IMR-90 (cell line): ENCODE measurements around the gene E2F3. TPM values are rescaled to one million over a fixed set of nuclear protein-coding genes. Genes with fewer than 3 reads are reported as not detected.

Source experiments
- ATAC-seq: fragments of 200-7000 bp; cut with Tn5 transposase; 2 replicates; pipeline ENCODE4 v1.9.1; 2020; ENCODE audit warnings: low read depth, mild to moderate bottlenecking, moderate library complexity
- BruUV-seq: library from RNA; stranded (reverse); fragments of 400-500 nt; replicated peaks from 2 replicates; lab custom pipeline; 2021; lab: Mats Ljungman, UMichigan
- CTCF ChIA-PET: fragments of 300-600 bp; formaldehyde crosslinking; extraction: SDS; loops from one replicate; lab custom pipeline; 2021; ENCODE audit warnings: antibody characterized with exemption; lab: Yijun Ruan, JAX
- POLR2A ChIA-PET: fragments of 300-600 bp; sonication (Branson Sonifier 250); formaldehyde crosslinking; loops from one replicate; lab custom pipeline; 2022; ENCODE audit warnings: antibody characterized with exemption; ENCODE audit not compliant: unreplicated experiment; lab: Charles Lee
- DNase-seq: peaks from one replicate; pipeline ENCODE4 v3.0.0; 2013
- H2AFZ ChIP-seq: replicated peaks from 2 replicates; pipeline ENCODE3; 2013; ENCODE audit warnings: low read length, mild to moderate bottlenecking; ENCODE audit not compliant: poor library complexity
- H2AK5ac ChIP-seq: 2 replicates; pipeline ENCODE4 v1.6.1; 2013; ENCODE audit warnings: low read depth, low read length, inconsistent platforms
- H2AK9ac ChIP-seq: replicated peaks from 2 replicates; pipeline ENCODE3; 2013; ENCODE audit warnings: mild to moderate bottlenecking, low read depth, low read length, moderate library complexity; ENCODE audit not compliant: poor library complexity
- H2BK120ac ChIP-seq: 2 replicates; pipeline ENCODE4 v1.6.1; 2013; ENCODE audit warnings: low read depth, low read length, inconsistent platforms
- H2BK15ac ChIP-seq: 3 replicates; pipeline ENCODE4 v1.6.1; 2013; ENCODE audit warnings: low read depth, low read length, inconsistent platforms
- H2BK20ac ChIP-seq: 2 replicates; pipeline ENCODE4 v1.6.1; 2013; ENCODE audit warnings: low read depth, mild to moderate bottlenecking, inconsistent platforms, low read length, moderate library complexity
- H2BK5ac ChIP-seq: 2 replicates; pipeline ENCODE4 v1.6.1; 2013; ENCODE audit warnings: mild to moderate bottlenecking, low read depth, low read length, inconsistent platforms; ENCODE audit not compliant: poor library complexity, severe bottlenecking
- H3K14ac ChIP-seq: replicated peaks from 2 replicates; pipeline ENCODE4 v1.6.1; 2013; ENCODE audit warnings: low read depth, low read length, inconsistent platforms
- H3K18ac ChIP-seq: 2 replicates; pipeline ENCODE4 v1.6.1; 2013; ENCODE audit warnings: low read depth, low read length, control low read depth
- H3K23ac ChIP-seq: 2 replicates; pipeline ENCODE4 v1.6.1; 2013; ENCODE audit warnings: low read depth, low read length, inconsistent platforms
- H3K27ac ChIP-seq: 2 replicates; pipeline ENCODE4 v1.5.1; 2013; ENCODE audit warnings: mild to moderate bottlenecking, control low read depth, low read length; ENCODE audit not compliant: insufficient read depth
- H3K27me3 ChIP-seq: 2 replicates; pipeline ENCODE4 v1.6.1; 2013; ENCODE audit warnings: low read length; ENCODE audit not compliant: control insufficient read depth, insufficient read depth
- H3K36me3 ChIP-seq: 2 replicates; pipeline ENCODE4 v1.6.1; 2013; ENCODE audit warnings: low read length, mixed read lengths; ENCODE audit not compliant: control insufficient read depth, insufficient read depth
- H3K4ac ChIP-seq: 2 replicates; pipeline ENCODE4 v1.6.1; 2013; ENCODE audit warnings: low read depth, low read length, inconsistent platforms
- H3K4me1 ChIP-seq: 2 replicates; pipeline ENCODE4 v1.6.1; 2013; ENCODE audit warnings: low read length, mixed read lengths; ENCODE audit not compliant: control insufficient read depth, insufficient read depth
- H3K4me2 ChIP-seq: 2 replicates; pipeline ENCODE4 v1.6.1; 2013; ENCODE audit warnings: low read depth, mild to moderate bottlenecking, control low read depth, low read length, moderate library complexity
- H3K4me3 ChIP-seq: 2 replicates; pipeline ENCODE4 v1.5.1; 2013; ENCODE audit warnings: low read depth, mild to moderate bottlenecking, control low read depth, low read length, moderate library complexity; ENCODE audit not compliant: insufficient read depth
- H3K56ac ChIP-seq: 2 replicates; pipeline ENCODE4 v1.6.1; 2013; ENCODE audit warnings: low read length, inconsistent platforms; ENCODE audit not compliant: insufficient read depth; ENCODE audit errors: extremely low read depth
- H3K79me1 ChIP-seq, 2 experiments: 2 replicates each; pipeline ENCODE4 v1.6.1; 2013; ENCODE audit warnings: low read length in 2 of 2, inconsistent platforms in 1 of 2, low read depth in 1 of 2
- H3K9ac ChIP-seq: 2 replicates; pipeline ENCODE4 v1.6.1; 2013; ENCODE audit warnings: low read depth, low read length, control low read depth
- H3K9me1 ChIP-seq: 2 replicates; pipeline ENCODE4 v1.6.1; 2013; ENCODE audit warnings: low read length, inconsistent platforms; ENCODE audit not compliant: insufficient read depth
- H3K9me3 ChIP-seq: 2 replicates; pipeline ENCODE4 v1.6.1; 2013; ENCODE audit warnings: low read length; ENCODE audit not compliant: control insufficient read depth, insufficient read depth
- H4K20me1 ChIP-seq: 2 replicates; pipeline ENCODE4 v1.6.1; 2013; ENCODE audit warnings: low read length, inconsistent platforms; ENCODE audit not compliant: insufficient read depth
- H4K5ac ChIP-seq: 2 replicates; pipeline ENCODE4 v1.6.1; 2013; ENCODE audit warnings: mild to moderate bottlenecking, low read depth, low read length, control low read depth
- H4K8ac ChIP-seq, 2 experiments: 2 replicates each; pipeline ENCODE4 v1.6.1; 2013; ENCODE audit warnings: low read depth in 2 of 2, low read length in 2 of 2, control low read depth in 1 of 2, inconsistent platforms in 1 of 2
- H4K91ac ChIP-seq: 2 replicates; pipeline ENCODE4 v1.6.1; 2013; ENCODE audit warnings: low read depth, low read length, inconsistent platforms; ENCODE audit not compliant: insufficient read depth
- BHLHE40 ChIP-seq: fragments of 150-350 bp; IDR thresholded peaks from 2 replicates; pipeline ENCODE4 v1.6.1; 2016; ENCODE audit warnings: mild to moderate bottlenecking, low read depth, low read length
- CTCF ChIP-seq: conservative IDR thresholded peaks from 2 replicates; pipeline ENCODE4 v1.5.1; 2012; ENCODE audit warnings: mild to moderate bottlenecking, low read depth, low read length, improper control_type of control experiment
- ELK1 ChIP-seq: fragments of 150-350 bp; IDR thresholded peaks from 2 replicates; pipeline ENCODE4 v1.6.1; 2016; ENCODE audit warnings: low read depth, mild to moderate bottlenecking, low read length, moderate library complexity, borderline replicate concordance
- FOS ChIP-seq: fragments of 150-350 bp; IDR thresholded peaks from 2 replicates; pipeline ENCODE4 v1.6.1; 2016; ENCODE audit warnings: low read depth, low read length
- MAFK ChIP-seq: IDR thresholded peaks from 2 replicates; pipeline ENCODE4 v1.6.1; 2012; ENCODE audit warnings: low read depth, low read length, improper control_type of control experiment
- MAZ ChIP-seq: IDR thresholded peaks from 2 replicates; pipeline ENCODE4 v1.6.1; 2012; ENCODE audit warnings: low read depth, mild to moderate bottlenecking, low read length, improper control_type of control experiment, moderate library complexity, borderline replicate concordance
- MXI1 ChIP-seq: IDR thresholded peaks from 2 replicates; pipeline ENCODE4 v1.6.1; 2012; ENCODE audit warnings: low read depth, mild to moderate bottlenecking, low read length, moderate library complexity, borderline replicate concordance
- NFE2L2 ChIP-seq: fragments of 150-350 bp; IDR thresholded peaks from 2 replicates; pipeline ENCODE4 v1.6.1; 2016; ENCODE audit warnings: low read depth, mild to moderate bottlenecking, low read length
- POLR2A ChIP-seq: IDR thresholded peaks from 2 replicates; pipeline ENCODE4 v1.6.1; 2012; ENCODE audit warnings: mild to moderate bottlenecking, low read depth, low read length
- RAD21 ChIP-seq: IDR thresholded peaks from 2 replicates; pipeline ENCODE4 v1.6.1; 2012; ENCODE audit warnings: low read length, improper control_type of control experiment
- WGBS, 2 experiments: methylation state at CpG; one replicate each; pipeline versions ENCODE4 v1.1.5 to v1.1.7; 2013; ENCODE audit warnings: missing lambda C conversion rate in 2 of 2; ENCODE audit not compliant: insufficient read length in 1 of 2; ENCODE audit errors: extremely low coverage in 2 of 2; 5-methylcytosine and 5-hydroxymethylcytosine counted together
- dilution Hi-C: fragments of 300-500 bp; cut with HindIII; formaldehyde crosslinking; loops from one replicate; pipeline ENCODE4 v1.14.3; 2018; ENCODE audit warnings: low sequenced_read_pairs; ENCODE audit not compliant: unreplicated experiment
- in situ Hi-C: fragments of 300-500 bp; cut with MboI; formaldehyde crosslinking; loops from 3 replicates; pipeline ENCODE4 v1.14.3; 2019; ENCODE audit warnings: low sequenced_read_pairs, inconsistent platforms, mixed read lengths
- intact Hi-C: fragments of 100-400 bp; cut with micrococcal nuclease; formaldehyde crosslinking; loops from 2 replicates; pipeline ENCODE4 v1.10.0; 2022
- polyA plus RNA-seq, 3 experiments: library from polyadenylated mRNA; depleted of rRNA; stranded (reverse); fragments of >200 nt; gene quantifications; 2 replicates each; pipeline ENCODE4 v1.2.3, GENCODE V29; 2012; ENCODE audit warnings: low replicate concordance in 1 of 3
- total RNA-seq: library from RNA; depleted of rRNA; stranded (reverse); fragments of >200 nt; gene quantifications from 2 replicates; pipeline ENCODE4 v1.2.3, GENCODE V29; 2012

Gene E2F3
- total and polyA plus RNA-seq, 2 of the 4 experiments (the other 2 are of a cell fraction) = 2.3 to 8.2 TPM

GRCh38 chr6:20415304-20415703 is 13.6 kb downstream of the E2F3 start:
- Histone ChIP-seq H4K8ac (no peak overlapping the region), H3K4me3 (no peak overlapping the region), H3K56ac (no peak overlapping the region), H2AFZ (no peak overlapping the region), H2BK120ac (no peak overlapping the region), H3K14ac (no peak overlapping the region), H3K18ac (no peak overlapping the region), H3K9me3 (no peaks in the 10 kb centered on the region), H2AK9ac (no peak overlapping the region), H4K20me1 (peaks cover 95% of the 10 kb centered on the region), H4K91ac (no peak overlapping the region), H3K4me2 (no peak overlapping the region), H3K27me3 (no peaks in the 10 kb centered on the region), H2BK5ac (no peak overlapping the region), H3K9ac (no peak overlapping the region), H2BK15ac (no peak overlapping the region), H2BK20ac (no peak overlapping the region), H4K5ac (no peak overlapping the region), H3K4me1 (peaks cover 3% of the 10 kb centered on the region), H3K36me3 (peaks cover 9% of the 10 kb centered on the region), H3K23ac (no peak overlapping the region; the same call in 1 of the 2 replicates), H3K9me1 (peaks cover 25% of the 10 kb centered on the region), H3K79me1 (peaks cover 44 to 85% of the 10 kb centered on the region in 2 experiments), H2AK5ac (no peak overlapping the region), H3K4ac (no peak overlapping the region), H3K27ac (no peak overlapping the region)
- ATAC-seq (no peak), DNase-seq (no peak)
- POLR2A ChIA-PET = no interaction called here
- no CpG with 5 or more reads among the region's 7 CpGs for WGBS, 2 experiments
- TF ChIP-seq ELK1 = no peak
- TF ChIP-seq FOS = no peak
- TF ChIP-seq BHLHE40 = no peak
- TF ChIP-seq POLR2A = no peak
- TF ChIP-seq MAZ = no peak
- TF ChIP-seq MXI1 = no peak
- no peak for TF ChIP-seq CTCF
- TF ChIP-seq MAFK = no peak
- TF ChIP-seq RAD21 = no peak
- no peak for TF ChIP-seq NFE2L2
- BruUV-seq = no TSS peak
- in situ Hi-C loops = no loop called here
- CTCF ChIA-PET = no interaction called here
- intact Hi-C loops = no loop called here
- dilution Hi-C loops = no loop called here
